HEK293 (cell line): ENCODE data around the gene GAL3ST3.

Experiments used
- ELK4 ChIP-seq: IDR thresholded peaks from 2 replicates; pipeline ENCODE4 v1.6.1; 2011; ENCODE audit warnings: mild to moderate bottlenecking, low read depth, low read length, borderline replicate concordance
- KLF10 ChIP-seq: fragments of 450-650 bp; IDR thresholded peaks from 2 replicates; pipeline ENCODE4 v1.5.1; 2018; ENCODE audit warnings: missing biosample characterization, mild to moderate bottlenecking, missing genetic modification characterization
- KLF7 ChIP-seq: fragments of 450-650 bp; formaldehyde crosslinking; IDR thresholded peaks from 2 replicates; pipeline ENCODE4 v1.5.1; 2016; ENCODE audit warnings: missing biosample characterization, missing genetic modification characterization, borderline replicate concordance
- PRDM10 ChIP-seq: fragments of 450-650 bp; formaldehyde crosslinking; IDR thresholded peaks from 2 replicates; pipeline ENCODE4 v1.5.1; 2016; ENCODE audit warnings: missing biosample characterization, missing genetic modification characterization
- REST ChIP-seq: fragments of 450-650 bp; formaldehyde crosslinking; IDR thresholded peaks from 2 replicates; pipeline ENCODE4 v1.5.1; 2016; ENCODE audit warnings: missing biosample characterization, missing genetic modification characterization
- SCRT2 ChIP-seq: fragments of 450-650 bp; formaldehyde crosslinking; IDR thresholded peaks from 2 replicates; pipeline ENCODE4 v1.5.1; 2016; ENCODE audit warnings: missing biosample characterization, missing genetic modification characterization
- SP3 ChIP-seq: fragments of 450-650 bp; formaldehyde crosslinking; IDR thresholded peaks from 2 replicates; pipeline ENCODE4 v1.5.1; 2016; ENCODE audit warnings: missing biosample characterization, missing genetic modification characterization
- ZBTB1 ChIP-seq: fragments of 450-650 bp; formaldehyde crosslinking; IDR thresholded peaks from 2 replicates; pipeline ENCODE4 v1.5.1; 2016; ENCODE audit warnings: missing biosample characterization, missing genetic modification characterization
- ZBTB10 ChIP-seq: fragments of 450-650 bp; formaldehyde crosslinking; IDR thresholded peaks from 2 replicates; pipeline ENCODE4 v1.5.1; 2016; ENCODE audit warnings: missing biosample characterization, missing genetic modification characterization
- ZBTB48 ChIP-seq: fragments of 450-650 bp; formaldehyde crosslinking; IDR thresholded peaks from 2 replicates; pipeline ENCODE4 v1.5.1; 2016; ENCODE audit warnings: missing biosample characterization, missing genetic modification characterization
- ZEB2 ChIP-seq: fragments of 450-650 bp; formaldehyde crosslinking; IDR thresholded peaks from 2 replicates; pipeline ENCODE4 v1.5.1; 2016; ENCODE audit warnings: missing biosample characterization, missing genetic modification characterization
- ZFHX2 ChIP-seq: fragments of 450-650 bp; formaldehyde crosslinking; conservative IDR thresholded peaks from 2 replicates; pipeline ENCODE4 v1.5.1; 2016; ENCODE audit warnings: missing biosample characterization, missing genetic modification characterization
- ZFP37 ChIP-seq: fragments of 450-650 bp; formaldehyde crosslinking; IDR thresholded peaks from 2 replicates; pipeline ENCODE4 v1.5.1; 2016; ENCODE audit warnings: missing biosample characterization, missing genetic modification characterization
- ZFP69B ChIP-seq: fragments of 450-650 bp; formaldehyde crosslinking; IDR thresholded peaks from 2 replicates; pipeline ENCODE4 v1.5.1; 2016; ENCODE audit warnings: missing biosample characterization, missing genetic modification characterization
- ZNF121 ChIP-seq: fragments of 450-650 bp; formaldehyde crosslinking; IDR thresholded peaks from 2 replicates; pipeline ENCODE4 v1.5.1; 2016; ENCODE audit warnings: missing biosample characterization, missing genetic modification characterization
- ZNF174 ChIP-seq: fragments of 450-650 bp; formaldehyde crosslinking; IDR thresholded peaks from 2 replicates; pipeline ENCODE4 v1.5.0; 2017; ENCODE audit warnings: missing biosample characterization, mild to moderate bottlenecking, missing genetic modification characterization
- ZNF239 ChIP-seq: fragments of 450-650 bp; formaldehyde crosslinking; IDR thresholded peaks from 2 replicates; pipeline ENCODE4 v1.5.1; 2016; ENCODE audit warnings: missing biosample characterization, missing genetic modification characterization
- ZNF274 ChIP-seq, 2 experiments: fragments of 200-500 bp in 1 of 2; fragments of 450-650 bp in 1 of 2; sonication (Bioruptor generic) in 1 of 2; formaldehyde crosslinking in 1 of 2; IDR thresholded peaks; 2 replicates each; pipeline versions ENCODE4 v1.5.1 to v1.6.1; 2014 to 2016; ENCODE audit warnings: borderline replicate concordance in 1 of 2, inconsistent platforms in 1 of 2, low read length in 1 of 2, missing biosample characterization in 1 of 2, missing genetic modification characterization in 1 of 2
- ZNF335 ChIP-seq: fragments of 450-650 bp; formaldehyde crosslinking; conservative IDR thresholded peaks from 2 replicates; pipeline ENCODE4 v1.5.1; 2016; ENCODE audit warnings: missing biosample characterization, missing genetic modification characterization
- ZNF391 ChIP-seq: fragments of 450-650 bp; formaldehyde crosslinking; IDR thresholded peaks from 2 replicates; pipeline ENCODE4 v1.5.1; 2016; ENCODE audit warnings: low read depth, missing biosample characterization, missing genetic modification characterization, borderline replicate concordance
- ZNF394 ChIP-seq: fragments of 450-650 bp; formaldehyde crosslinking; IDR thresholded peaks from 2 replicates; pipeline ENCODE4 v1.5.1; 2016; ENCODE audit warnings: missing biosample characterization, missing genetic modification characterization, mild to moderate bottlenecking, moderate library complexity, borderline replicate concordance
- ZNF398 ChIP-seq: fragments of 450-650 bp; formaldehyde crosslinking; IDR thresholded peaks from 2 replicates; pipeline ENCODE4 v1.5.1; 2017; ENCODE audit warnings: missing biosample characterization, missing genetic modification characterization
- ZNF426 ChIP-seq: fragments of 450-650 bp; formaldehyde crosslinking; IDR thresholded peaks from 2 replicates; pipeline ENCODE4 v1.5.1; 2017; ENCODE audit warnings: missing biosample characterization, missing genetic modification characterization, mild to moderate bottlenecking, inconsistent platforms, moderate library complexity
- ZNF585B ChIP-seq: fragments of 450-650 bp; formaldehyde crosslinking; IDR thresholded peaks from 2 replicates; pipeline ENCODE4 v1.5.1; 2016; ENCODE audit warnings: missing biosample characterization, missing genetic modification characterization
- ZNF664 ChIP-seq: fragments of 450-650 bp; formaldehyde crosslinking; IDR thresholded peaks from 2 replicates; pipeline ENCODE4 v1.5.1; 2016; ENCODE audit warnings: missing biosample characterization, missing genetic modification characterization
- ZNF747 ChIP-seq: fragments of 450-650 bp; formaldehyde crosslinking; IDR thresholded peaks from 2 replicates; pipeline ENCODE4 v1.5.1; 2016; ENCODE audit warnings: missing biosample characterization, missing genetic modification characterization

The GAL3ST3 gene

GRCh38 chr11:66001942-66002647 is 46.9 kb downstream of the GAL3ST3 start, which contains the start of the genes BANF1 and EIF1AD (continued):
- TF ChIP-seq REST (tag by site-specific recombination) (peak; percentile 62), SP3 (peak; percentile 91), ELK4 (peak; percentile 68; the same call in 1 of the 2 replicates), ZFP37 (tag by site-specific recombination) (peak; percentile 97), ZNF398 (tag by site-specific recombination) (peak; percentile 45; the same call in 1 of the 2 replicates), ZFP69B (peak; percentile 98), ZNF239 (tag by site-specific recombination) (0 out of 2 replicates have a peak, but pooled peaks have one; percentile 66), ZNF391 (peak; percentile 97), ZNF335 (tag by site-specific recombination) (peak; percentile 92), KLF7 (tag by site-specific recombination) (peak; percentile 98), KLF10 (peak; percentile 73; the same call in 1 of the 2 replicates), ZEB2 (tag by site-specific recombination) (peak; percentile 95), ZNF274 (IDR thresholded peaks at IDR 0.05; ENCODE audit: low read length) (no peak), ZNF274 (tag by site-specific recombination; IDR thresholded peaks at IDR 0.05; ENCODE audit: borderline replicate concordance) (no peak), ZNF664 (peak; percentile 72), ZNF585B (peak; percentile 31), ZNF426 (no peak), ZBTB1 (tag by site-specific recombination) (peak; percentile 96), PRDM10 (peak; percentile 61; the same call in 1 of the 2 replicates), ZBTB10 (tag by site-specific recombination) (peak; percentile 61; the same call in 1 of the 2 replicates), ZNF394 (peak; percentile 87), ZNF174 (tag by site-specific recombination) (no peak), ZBTB48 (tag by site-specific recombination) (peak; percentile 96), SCRT2 (peak; percentile 38; the same call in 1 of the 2 replicates), ZNF121 (tag by site-specific recombination) (0 out of 2 replicates have a peak, but pooled peaks have one; percentile 27), ZNF747 (tag by site-specific recombination) (no peak), ZFHX2 (peak; percentile 64)
